H1 (cell line): ENCODE measurements around the gene PDZD4. TPM values are rescaled to one million over a fixed set of nuclear protein-coding genes. Genes with fewer than 3 reads are reported as not detected.

Experiments used
- CTCF ChIA-PET: fragments of 300-600 bp; sonication (Branson Sonifier 250); formaldehyde crosslinking; loops from one replicate; lab custom pipeline; 2021; ENCODE audit not compliant: partially characterized antibody; lab: Charles Lee
- POLR2A ChIA-PET: fragments of 300-600 bp; sonication (Branson Sonifier 250); formaldehyde crosslinking; loops from one replicate; lab custom pipeline; 2021; ENCODE audit warnings: inconsistent platforms; ENCODE audit not compliant: partially characterized antibody; lab: Charles Lee
- DNase-seq, 2 experiments: peaks; one replicate each; pipeline versions ENCODE4 v3.0.0 to v3.0.0-alpha.2; 2010 to 2022; ENCODE audit warnings: low spot score in 2 of 2, low read depth in 1 of 2, mixed read lengths in 1 of 2
- FAIRE-seq: peaks from 2 replicates; lab custom pipeline; 2011; peaks lifted over from hg19 to GRCh38; lab: Jason Lieb, UNC
- H2AFZ ChIP-seq: 2 replicates; pipeline ENCODE4 v1.8.1; 2012; ENCODE audit warnings: low read length, inconsistent platforms
- H2AK5ac ChIP-seq: 2 replicates; pipeline ENCODE4 v1.6.1; 2013; ENCODE audit warnings: low read depth, low read length
- H2BK120ac ChIP-seq: replicated peaks from 2 replicates; pipeline ENCODE3; 2013; ENCODE audit warnings: low read depth, low read length, inconsistent platforms
- H2BK12ac ChIP-seq: 2 replicates; pipeline ENCODE4 v1.6.1; 2013; ENCODE audit warnings: low read depth, low read length
- H2BK15ac ChIP-seq: 2 replicates; pipeline ENCODE4 v1.6.1; 2013; ENCODE audit warnings: low read length
- H2BK20ac ChIP-seq: 2 replicates; pipeline ENCODE4 v1.6.1; 2013; ENCODE audit warnings: low read length
- H2BK5ac ChIP-seq: 2 replicates; pipeline ENCODE4 v1.6.1; 2013; ENCODE audit warnings: low read depth, low read length
- H3K14ac ChIP-seq: 2 replicates; pipeline ENCODE4 v1.6.1; 2013; ENCODE audit warnings: inconsistent platforms; ENCODE audit not compliant: insufficient read length
- H3K18ac ChIP-seq: 2 replicates; pipeline ENCODE4 v1.6.1; 2013; ENCODE audit warnings: low read length; ENCODE audit errors: extremely low read depth
- H3K23ac ChIP-seq: 2 replicates; pipeline ENCODE4 v1.6.1; 2013; ENCODE audit warnings: inconsistent platforms; ENCODE audit not compliant: insufficient read length
- H3K23me2 ChIP-seq: 2 replicates; pipeline ENCODE4 v1.6.1; 2013; ENCODE audit warnings: low read depth, low read length
- H3K27ac ChIP-seq: 2 replicates; pipeline ENCODE4 v1.6.1; 2011; ENCODE audit warnings: low read depth, low read length, inconsistent platforms
- H3K27me3 ChIP-seq, 4 experiments: replicated peaks in 1 of 4; 1 replicate in 1 of 4; 2 replicates in 3 of 4; pipeline versions ENCODE4 v1.6.1 to v1.8.1; 2011 to 2013; ENCODE audit warnings: low read length in 3 of 4, mild to moderate bottlenecking in 3 of 4, inconsistent platforms in 2 of 4, mixed read lengths in 2 of 4, moderate library complexity in 1 of 4; ENCODE audit not compliant: control insufficient read depth in 3 of 4, insufficient read depth in 3 of 4; ENCODE audit errors: extremely low read depth in 1 of 4
- H3K36me3 ChIP-seq, 4 experiments: 2 replicates each; pipeline versions ENCODE4 v1.6.1 to v1.8.1; 2011 to 2013; ENCODE audit warnings: mild to moderate bottlenecking in 4 of 4, low read length in 3 of 4, moderate library complexity in 2 of 4, control low read depth in 1 of 4, inconsistent platforms in 1 of 4; ENCODE audit not compliant: insufficient read depth in 4 of 4, control insufficient read depth in 2 of 4
- H3K4ac ChIP-seq: replicated peaks from 2 replicates; pipeline ENCODE3; 2013; ENCODE audit warnings: low read length, low read depth, mixed read lengths, inconsistent platforms; ENCODE audit not compliant: insufficient read length
- H3K4me1 ChIP-seq, 4 experiments: replicated peaks in 1 of 4; 1 replicate in 1 of 4; 2 replicates in 3 of 4; pipeline versions ENCODE4 v1.6.1 to v1.8.1; 2011 to 2013; ENCODE audit warnings: low read length in 3 of 4, inconsistent platforms in 2 of 4, mixed read lengths in 1 of 4; ENCODE audit not compliant: insufficient read depth in 4 of 4, control insufficient read depth in 3 of 4
- H3K4me2 ChIP-seq, 2 experiments: 2 replicates each; pipeline versions ENCODE4 v1.6.1 to v1.8.1; 2011 to 2013; ENCODE audit warnings: low read depth in 2 of 2, low read length in 2 of 2, control low read depth in 1 of 2, inconsistent platforms in 1 of 2, mild to moderate bottlenecking in 1 of 2; ENCODE audit not compliant: insufficient read depth in 1 of 2
- H3K4me3 ChIP-seq, 4 experiments: fragments of 200-600, 300-600 bp in 1 of 4; sonication (generic), shearing (Covaris generic), sonication (Bioruptor Twin) in 1 of 4; 2 replicates each; pipeline versions ENCODE4 v1.5.1 to v1.8.1; 2011 to 2016; ENCODE audit warnings: low read length in 4 of 4, low read depth in 3 of 4, control low read depth in 2 of 4, inconsistent platforms in 2 of 4, mild to moderate bottlenecking in 2 of 4, mixed read lengths in 1 of 4, moderate library complexity in 1 of 4; ENCODE audit not compliant: insufficient read depth in 2 of 4; ENCODE audit errors: extremely low read depth in 1 of 4
- H3K56ac ChIP-seq: replicated peaks from 2 replicates; pipeline ENCODE3; 2013; ENCODE audit warnings: low read depth, mild to moderate bottlenecking, mixed read lengths, low read length, inconsistent platforms; ENCODE audit not compliant: insufficient read length
- H3K79me1 ChIP-seq: 2 replicates; pipeline ENCODE4 v1.6.1; 2013; ENCODE audit warnings: low read depth, low read length, control low read depth
- H3K79me2 ChIP-seq, 2 experiments: 2 replicates each; pipeline versions ENCODE4 v1.6.1 to v1.8.1; 2012 to 2013; ENCODE audit warnings: low read length in 2 of 2, mild to moderate bottlenecking in 2 of 2, inconsistent platforms in 1 of 2; ENCODE audit not compliant: insufficient read depth in 2 of 2, control insufficient read depth in 1 of 2
- H3K9ac ChIP-seq, 4 experiments: replicated peaks in 1 of 4; 1 replicate in 1 of 4; 2 replicates in 3 of 4; pipeline versions ENCODE4 v1.6.1 to v1.8.1; 2011 to 2013; ENCODE audit warnings: low read depth in 3 of 4, low read length in 3 of 4, control low read depth in 2 of 4, mild to moderate bottlenecking in 2 of 4, moderate library complexity in 2 of 4, inconsistent platforms in 1 of 4; ENCODE audit errors: extremely low read depth in 1 of 4
- H3K9me3 ChIP-seq, 2 experiments: 2 replicates each; pipeline versions ENCODE4 v1.6.1 to v1.8.1; 2012 to 2013; ENCODE audit warnings: mild to moderate bottlenecking in 2 of 2, moderate library complexity in 2 of 2, control low read depth in 1 of 2, inconsistent platforms in 1 of 2, low read depth in 1 of 2, low read length in 1 of 2, mixed read lengths in 1 of 2; ENCODE audit not compliant: insufficient read depth in 2 of 2
- H4K20me1 ChIP-seq, 2 experiments: replicated peaks in 1 of 2; 2 replicates each; pipeline versions ENCODE3 to v1.8.1; 2011 to 2013; ENCODE audit warnings: inconsistent platforms in 2 of 2, low read length in 2 of 2, mild to moderate bottlenecking in 1 of 2; ENCODE audit not compliant: insufficient read depth in 2 of 2, control insufficient read depth in 1 of 2
- H4K5ac ChIP-seq: 2 replicates; pipeline ENCODE4 v1.6.1; 2013; ENCODE audit warnings: low read length, low read depth, mixed read lengths, inconsistent platforms; ENCODE audit not compliant: insufficient read length
- H4K8ac ChIP-seq: 2 replicates; pipeline ENCODE4 v1.8.0; 2013; ENCODE audit warnings: mild to moderate bottlenecking, moderate library complexity, low read length, inconsistent platforms; ENCODE audit not compliant: insufficient read depth; ENCODE audit errors: extremely low read depth
- H4K91ac ChIP-seq: replicated peaks from 2 replicates; pipeline ENCODE3; 2013; ENCODE audit warnings: low read length, mixed read lengths, inconsistent platforms; ENCODE audit not compliant: insufficient read length
- ATF2 ChIP-seq: IDR thresholded peaks from 2 replicates; pipeline ENCODE4 v1.6.1; 2012; ENCODE audit warnings: low read length, inconsistent platforms
- CBX5 ChIP-seq: fragments of 300-800, 300-1000 bp; sonication (generic); IDR thresholded peaks from 2 replicates; pipeline ENCODE4 v1.7.1; 2016; ENCODE audit warnings: antibody characterized with exemption, low read length, low read depth
- EZH2 ChIP-seq: fragments of 200-600 bp; sonication (generic); IDR thresholded peaks from 2 replicates; pipeline ENCODE4 v1.7.1; 2012; ENCODE audit warnings: low read depth, mild to moderate bottlenecking, moderate library complexity, low read length, inconsistent platforms; ENCODE audit not compliant: severe bottlenecking
- GTF2F1 ChIP-seq: IDR thresholded peaks from 2 replicates; pipeline ENCODE4 v1.6.1; 2012; ENCODE audit warnings: low read depth, low read length, improper control_type of control experiment, borderline replicate concordance
- KDM4A ChIP-seq: IDR thresholded peaks from one replicate; pipeline ENCODE4 v1.7.1; 2012; ENCODE audit warnings: low read depth, mild to moderate bottlenecking, moderate library complexity, low read length, inconsistent platforms; ENCODE audit not compliant: severe bottlenecking
- MAFK ChIP-seq: IDR thresholded peaks from 2 replicates; pipeline ENCODE4 v1.6.1; 2012; ENCODE audit warnings: low read depth, mild to moderate bottlenecking, improper control_type of control experiment, low read length
- PHF8 ChIP-seq: fragments of 200-600 bp; sonication (generic); conservative IDR thresholded peaks from 2 replicates; pipeline ENCODE4 v1.7.1; 2012; ENCODE audit warnings: low read depth, mild to moderate bottlenecking, inconsistent platforms, low read length, moderate library complexity
- POLR2AphosphoS5 ChIP-seq: IDR thresholded peaks from 2 replicates; pipeline ENCODE4 v1.6.1; 2011; ENCODE audit warnings: low read depth, low read length
- TAF1 ChIP-seq: IDR thresholded peaks from 2 replicates; pipeline ENCODE4 v1.6.1; 2011; ENCODE audit warnings: mild to moderate bottlenecking, low read depth, low read length
- TCF12 ChIP-seq: IDR thresholded peaks from 2 replicates; pipeline ENCODE4 v1.6.1; 2011; ENCODE audit warnings: low read depth, mild to moderate bottlenecking, low read length
- WGBS, 2 experiments: shearing (Covaris generic) in 1 of 2; methylation state at CpG; one replicate each; pipeline versions ENCODE4 v1.1.6 to v1.1.7; 2013 to 2015; ENCODE audit warnings: low lambda C conversion rate in 2 of 2, mixed read lengths in 2 of 2, inconsistent platforms in 1 of 2, low coverage in 1 of 2, missing lambda C conversion rate in 1 of 2; ENCODE audit not compliant: insufficient replicate concordance in 2 of 2, insufficient coverage in 1 of 2, insufficient read length in 1 of 2; ENCODE audit errors: extremely low coverage in 1 of 2, missing lambda C conversion rate in 1 of 2; 5-methylcytosine and 5-hydroxymethylcytosine counted together
- polyA plus RNA-seq, 7 experiments: library from polyadenylated mRNA; depleted of rRNA in 3 of 7; stranded (reverse) in 5 of 7; unstranded in 2 of 7; fragments of >200 nt in 5 of 7; fragments of 200-250 nt in 2 of 7; gene quantifications; 1 replicate in 5 of 7; 2 replicates in 1 of 7; 4 replicates in 1 of 7; pipeline versions ENCODE4 v1.2.1 to v1.2.3, GENCODE V29; 2011 to 2013; ENCODE audit warnings: missing spikeins in 2 of 7, mixed read lengths in 2 of 7
- total RNA-seq: library from RNA; stranded (reverse); fragmentation: NEBNext Ultra II Directional; extraction: Animal tissue kit (Norgen Biotek cat#: 25700); gene quantifications from 2 replicates; pipeline ENCODE4 v1.2.1, GENCODE V29; 2021
- TF ChIP-seq, protein P1 (sequence below): IDR thresholded peaks from 2 replicates; pipeline ENCODE4 v1.6.1; 2012; ENCODE audit warnings: inconsistent platforms

PDZD4 gene
- total and polyA plus RNA-seq, 2 of the 8 experiments (the other 6 are each of a cell fraction or from before 2014, with no cell fraction given), result 45.8 to 169 TPM

GRCh38 chrX:153776120-153776599 is 54.2 kb downstream of the PDZD4 start:
- Histone ChIP-seq H4K91ac (no peak overlapping the region), H2BK12ac (no peak overlapping the region), H3K9me3 (no peaks in the 10 kb centered on the region), H2BK5ac (no peak overlapping the region), H4K5ac (no peak overlapping the region), H3K4ac (no peak overlapping the region), H3K27me3 (no peaks in the 10 kb centered on the region), H2AK5ac (no peak overlapping the region), H3K4me1 (no peaks in the 10 kb centered on the region), H2BK15ac (no peak overlapping the region), H3K79me2 (no peaks in the 10 kb centered on the region), H3K79me1 (no peaks in the 10 kb centered on the region), H3K23ac (no peak overlapping the region), H2BK20ac (no peak overlapping the region), H3K36me3 (no peaks in the 10 kb centered on the region), H2AFZ (no peak overlapping the region), H3K4me3 (no peak overlapping the region), H3K4me2 (no peak overlapping the region), H3K14ac (no peak overlapping the region), H3K56ac (no peak overlapping the region), H4K8ac (no peak overlapping the region), H3K27ac (no peak overlapping the region), H3K18ac (no peak overlapping the region), H3K9ac (no peak overlapping the region), H4K20me1 (no peaks in the 10 kb centered on the region), H3K23me2 (no peaks in the 10 kb centered on the region), H2BK120ac (no peak overlapping the region)
- CTCF ChIA-PET, result no interaction called here
- DNase-seq (no peak), FAIRE-seq (no peak)
- WGBS, 2 experiments, result no CpG with 5 or more reads among the region's 20 CpGs
- POLR2A ChIA-PET, result no interaction called here
- TF ChIP-seq ATF2 (no peak), TCF12 (no peak), EZH2 (no peak), MAFK (no peak), POLR2AphosphoS5 (no peak), CBX5 (no peak), GTF2F1 (no peak), KDM4A (no peak), PHF8 (no peak), TAF1 (no peak)
- TF ChIP-seq, protein P1, sequence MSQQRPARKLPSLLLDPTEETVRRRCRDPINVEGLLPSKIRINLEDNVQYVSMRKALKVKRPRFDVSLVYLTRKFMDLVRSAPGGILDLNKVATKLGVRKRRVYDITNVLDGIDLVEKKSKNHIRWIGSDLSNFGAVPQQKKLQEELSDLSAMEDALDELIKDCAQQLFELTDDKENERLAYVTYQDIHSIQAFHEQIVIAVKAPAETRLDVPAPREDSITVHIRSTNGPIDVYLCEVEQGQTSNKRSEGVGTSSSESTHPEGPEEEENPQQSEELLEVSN, result no peak
